GM18526 (cell line): ENCODE measurements around the gene CTDSP2.

Experiments used
- POLR2A ChIP-seq: IDR thresholded peaks from 3 replicates; pipeline ENCODE4 v1.6.1; 2011; ENCODE audit not compliant: insufficient read length; ENCODE audit errors: extremely low read depth

CTDSP2 gene

DNA sequence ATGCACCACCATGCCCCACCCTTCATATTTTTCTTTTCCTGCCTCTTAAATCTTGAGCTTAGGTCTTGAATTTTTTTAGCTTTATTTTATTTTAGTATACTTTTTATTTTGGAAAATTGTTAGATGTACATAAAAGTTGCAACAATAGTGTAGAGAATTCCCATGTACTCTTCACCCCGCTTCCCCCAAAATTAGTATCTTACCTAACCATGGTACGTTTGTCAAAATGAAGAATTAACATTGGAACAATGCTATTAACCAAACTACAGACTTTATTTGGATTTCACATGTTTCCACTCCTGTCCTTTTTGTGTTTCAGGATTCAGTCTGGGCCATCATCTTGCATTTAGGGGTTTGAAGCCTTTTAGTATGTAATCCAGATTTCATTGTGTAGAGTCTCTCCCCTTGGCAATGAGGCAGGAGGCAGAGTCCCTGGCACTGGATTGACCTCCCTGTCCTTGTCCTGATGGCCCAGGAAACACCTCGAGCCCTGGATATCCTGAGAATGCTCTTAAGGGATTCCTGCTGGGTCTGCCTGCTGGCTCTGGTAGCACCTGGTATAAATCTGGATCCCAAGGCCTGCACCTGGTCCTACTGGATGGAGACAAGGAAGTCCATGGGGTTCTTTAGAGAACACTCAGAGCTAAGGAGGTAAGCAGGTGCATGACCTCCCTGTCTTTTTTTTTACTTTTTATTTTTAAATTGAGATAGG, 19.9 kb upstream of the CTDSP2 start:
- no peak for TF ChIP-seq POLR2A

DNA sequence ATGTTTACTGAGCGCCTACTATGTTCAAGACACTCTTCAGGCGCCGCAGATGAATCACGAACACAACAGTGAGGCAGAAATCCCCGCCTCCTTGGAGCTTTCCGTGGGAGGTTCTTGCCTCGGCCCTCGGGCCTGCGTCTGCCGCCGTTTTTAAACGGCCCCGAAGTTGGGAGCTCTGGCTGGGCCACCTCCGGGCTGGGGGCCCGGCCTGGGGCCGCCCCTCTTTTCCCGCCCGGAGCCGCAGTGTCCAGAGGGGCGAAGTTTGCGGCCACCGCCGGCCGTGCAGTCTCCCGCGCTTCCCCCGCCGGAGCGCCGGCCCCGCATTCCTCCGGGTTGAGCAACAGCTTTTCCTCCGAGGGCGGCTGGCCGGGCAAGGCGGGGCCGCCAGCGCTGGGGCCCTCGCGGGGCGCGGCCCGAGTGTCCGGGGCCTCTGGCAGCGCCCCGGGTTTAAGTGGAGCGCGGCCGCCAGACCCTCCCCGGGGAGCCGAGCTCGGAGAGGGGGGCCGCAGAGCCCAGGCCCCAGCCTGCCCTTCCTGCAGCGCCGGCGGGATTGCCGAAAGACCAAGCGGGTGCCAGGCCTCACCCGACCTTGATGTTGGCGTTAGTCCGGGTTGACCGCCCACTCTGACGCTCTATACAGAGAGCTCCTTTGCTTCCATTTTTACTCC, 18.7 kb upstream of the CTDSP2 start:
- TF ChIP-seq POLR2A = no peak

DNA sequence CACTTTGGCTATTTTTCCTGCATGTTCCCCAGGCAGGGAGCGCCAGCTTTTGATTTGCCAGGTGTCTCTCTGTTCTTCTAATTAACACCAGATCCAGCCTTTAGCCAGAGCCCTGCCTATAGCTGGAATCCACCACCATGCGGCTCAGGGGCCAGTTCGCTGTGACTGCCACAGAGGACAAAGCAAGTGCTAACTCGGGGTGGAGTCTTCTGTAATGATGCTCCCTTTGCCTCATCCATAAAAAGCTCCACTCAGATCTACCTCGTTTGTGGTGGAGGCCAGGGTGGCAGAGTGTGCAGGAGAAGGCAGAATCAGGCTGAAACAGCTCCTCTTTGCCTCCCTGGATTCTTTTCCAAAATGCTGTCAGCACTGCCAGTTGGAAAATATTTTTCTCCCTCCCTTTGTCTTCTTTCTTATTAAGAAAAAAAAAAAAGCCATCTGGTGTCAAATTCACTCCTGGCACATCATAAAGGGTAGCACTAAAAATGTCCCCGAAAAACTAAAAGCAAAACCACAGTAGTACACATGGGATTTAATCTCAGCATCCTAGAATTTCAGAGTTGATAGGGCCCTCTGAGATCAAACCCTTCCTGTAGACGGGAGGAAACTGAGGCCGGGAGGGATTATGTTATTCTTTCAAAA, 18.0 kb upstream of the CTDSP2 start:
- no peak for TF ChIP-seq POLR2A

DNA sequence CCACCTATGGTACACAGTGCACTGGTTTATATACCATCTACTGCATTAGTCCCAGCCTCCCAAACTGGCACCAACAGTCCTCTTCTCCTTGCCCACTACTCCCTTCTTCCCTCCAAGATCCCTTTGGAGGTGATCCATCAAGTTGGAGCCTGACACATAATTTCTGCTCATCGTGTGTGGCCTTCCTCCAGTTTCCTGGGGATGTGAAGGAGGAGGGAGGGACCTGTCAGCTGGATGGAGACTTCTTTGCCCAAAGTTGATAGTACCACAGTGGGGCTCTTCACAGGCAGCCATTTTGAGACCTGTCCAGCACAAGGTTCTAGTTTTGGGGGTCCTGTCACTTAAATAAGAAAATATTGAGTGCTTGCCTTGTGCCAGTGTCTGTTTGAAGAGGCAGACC, 17.1 kb upstream of the CTDSP2 start:
- TF ChIP-seq POLR2A = no peak

DNA sequence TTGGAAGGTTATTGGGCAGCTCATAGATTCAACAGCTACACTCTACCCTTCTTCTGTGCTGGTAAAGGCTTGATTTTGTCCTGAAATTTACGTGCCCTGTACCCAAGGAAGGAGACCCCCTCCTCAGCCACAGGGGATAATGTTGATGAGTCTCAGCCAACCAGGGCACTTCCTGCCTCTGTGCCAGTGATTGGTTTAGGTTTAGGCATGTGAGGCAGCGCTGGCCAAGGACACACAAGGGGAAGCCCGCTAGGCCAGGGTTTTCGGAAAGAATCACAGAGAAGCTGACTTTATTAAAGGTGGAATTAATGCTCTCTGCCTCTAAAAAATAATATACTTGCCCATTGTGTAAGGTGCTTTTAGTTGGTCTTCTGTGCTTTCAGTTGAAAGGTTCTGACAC, 15.4 kb upstream of the CTDSP2 start:
- TF ChIP-seq POLR2A = no peak

DNA sequence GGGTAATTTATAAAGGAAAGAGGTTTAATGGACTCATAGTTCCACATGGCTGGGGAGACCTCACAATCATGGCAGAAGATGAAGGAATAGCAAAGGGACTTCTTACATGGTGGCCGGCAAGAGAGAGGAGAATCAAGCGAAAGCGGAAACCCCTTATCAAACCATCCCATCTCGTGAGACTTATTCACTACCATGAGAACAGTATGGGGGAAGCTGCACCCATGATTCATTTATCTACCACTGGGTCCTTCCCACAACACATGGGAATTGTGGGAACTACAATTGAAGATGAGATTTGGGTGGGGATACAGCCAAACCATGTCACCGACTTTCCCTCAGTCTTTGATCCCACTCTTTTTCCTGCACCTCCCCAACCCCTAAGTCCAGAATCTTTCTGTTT, 12.6 kb upstream of the CTDSP2 start:
- no peak for TF ChIP-seq POLR2A

DNA sequence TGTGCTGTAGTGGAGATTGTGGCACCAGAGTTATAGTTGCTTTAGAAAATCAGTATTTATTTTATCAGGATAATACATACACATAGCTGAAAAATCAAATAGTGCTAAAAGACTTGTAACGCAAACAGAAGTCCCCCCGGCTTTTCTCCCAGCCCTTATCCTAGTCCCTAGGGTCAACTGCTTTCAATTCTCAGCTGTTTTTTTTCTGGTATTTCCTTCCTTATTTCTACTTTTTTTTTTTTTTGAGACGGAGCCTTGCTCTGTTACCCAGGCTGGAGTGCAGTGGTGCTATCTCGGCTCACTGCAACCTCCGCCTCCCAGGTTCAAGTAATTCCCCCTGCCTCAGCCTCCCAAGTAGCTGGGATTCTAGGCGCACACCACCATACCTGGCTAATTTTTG, 8.4 kb upstream of the CTDSP2 start:
- no peak for TF ChIP-seq POLR2A

DNA sequence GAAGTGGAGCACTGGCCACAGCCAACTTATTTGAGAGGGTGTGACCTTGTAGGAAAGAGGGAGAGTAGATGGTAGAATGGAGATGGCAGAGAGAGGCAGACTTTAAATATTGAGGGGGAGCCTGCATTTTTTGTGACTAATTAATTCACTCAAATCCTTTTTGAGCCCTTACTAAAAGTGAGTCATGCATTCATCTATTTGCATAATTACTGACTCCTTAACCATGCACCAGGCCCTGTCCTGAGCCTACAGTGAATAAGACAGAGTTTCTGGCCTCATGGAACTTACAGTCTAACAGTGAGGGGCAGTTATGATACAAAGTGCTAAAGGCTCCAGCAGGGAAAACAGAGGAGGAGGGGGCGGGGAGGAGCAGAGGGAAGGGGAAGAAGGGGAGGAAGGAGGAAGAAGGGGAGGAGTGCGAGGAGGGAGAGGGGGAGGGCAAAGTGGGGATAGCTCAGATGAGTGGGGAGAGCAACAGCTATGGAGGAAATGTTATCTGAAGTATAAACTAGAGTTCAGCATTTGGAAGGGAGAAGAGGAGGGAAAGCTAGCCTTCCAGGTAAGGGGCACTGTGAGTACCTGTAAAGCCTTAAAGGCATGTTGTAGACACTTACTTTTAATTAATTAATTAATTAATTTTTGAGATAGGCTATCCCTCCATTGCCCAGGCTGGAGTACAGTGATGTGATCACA, 7.5 kb upstream of the CTDSP2 start:
- no peak for TF ChIP-seq POLR2A

DNA sequence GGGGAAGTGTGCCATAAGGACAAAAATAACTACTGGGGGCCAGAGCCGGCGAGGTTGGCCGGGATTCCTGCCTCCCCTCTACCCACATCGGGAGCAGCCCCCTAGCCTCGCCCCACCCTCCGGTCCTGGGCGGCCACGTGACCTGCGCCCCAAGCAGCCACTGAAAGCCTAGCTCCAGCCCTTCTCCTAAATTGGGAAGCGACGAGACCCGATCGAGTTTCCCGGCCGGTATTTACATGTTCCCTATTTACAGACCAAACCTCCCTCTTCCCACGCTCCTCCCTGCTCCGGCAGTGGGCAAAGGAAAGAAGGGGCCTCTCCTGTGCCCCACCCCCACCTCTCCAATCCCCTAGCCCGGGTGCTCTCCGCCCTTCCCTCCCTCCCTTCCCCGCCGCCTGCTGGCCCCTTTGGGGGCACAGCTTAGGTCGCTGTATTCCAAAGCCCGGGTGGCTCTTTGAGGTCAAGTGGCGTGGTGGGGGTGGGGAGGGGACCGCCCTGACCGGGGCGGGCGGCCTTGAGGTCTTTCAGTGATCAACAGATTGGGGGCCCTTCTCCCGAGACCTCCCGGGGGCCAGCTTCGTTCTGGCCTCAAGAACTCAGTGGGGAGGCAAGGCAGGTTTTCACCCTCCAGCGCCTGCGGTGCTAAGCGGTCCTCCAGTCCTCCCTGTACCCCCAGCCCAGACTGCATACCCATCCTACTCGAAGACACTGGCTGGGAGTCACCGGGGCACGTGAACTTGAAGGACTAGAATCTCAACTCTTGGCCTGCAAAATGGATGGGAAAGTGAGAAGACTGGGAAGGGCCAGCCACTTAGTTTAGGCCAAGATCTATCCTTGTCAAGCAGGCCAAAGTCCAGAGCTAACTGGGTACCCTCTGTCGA, 6.3 kb upstream of the CTDSP2 start:
- no peak for TF ChIP-seq POLR2A

DNA sequence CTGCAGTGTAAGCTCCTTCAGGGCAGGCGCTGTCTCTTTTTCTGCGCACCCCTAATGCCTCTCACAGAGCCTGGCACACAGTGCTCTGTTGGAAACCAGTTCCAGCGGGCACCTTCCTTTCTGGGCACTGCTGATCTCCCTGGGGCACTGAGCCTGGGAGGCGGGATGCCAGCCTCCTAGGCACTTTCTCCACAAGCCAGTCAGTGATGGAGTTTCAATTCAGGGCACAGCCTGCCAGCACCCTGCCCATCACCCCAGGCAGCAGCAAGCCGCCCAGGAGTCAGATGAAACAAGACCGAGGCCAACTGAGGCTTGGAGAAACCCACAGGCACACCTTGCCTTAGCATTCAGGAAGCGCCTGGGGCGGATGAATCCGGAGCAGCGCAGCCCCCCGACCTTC, 5.7 kb upstream of the CTDSP2 start:
- TF ChIP-seq POLR2A = no peak

DNA sequence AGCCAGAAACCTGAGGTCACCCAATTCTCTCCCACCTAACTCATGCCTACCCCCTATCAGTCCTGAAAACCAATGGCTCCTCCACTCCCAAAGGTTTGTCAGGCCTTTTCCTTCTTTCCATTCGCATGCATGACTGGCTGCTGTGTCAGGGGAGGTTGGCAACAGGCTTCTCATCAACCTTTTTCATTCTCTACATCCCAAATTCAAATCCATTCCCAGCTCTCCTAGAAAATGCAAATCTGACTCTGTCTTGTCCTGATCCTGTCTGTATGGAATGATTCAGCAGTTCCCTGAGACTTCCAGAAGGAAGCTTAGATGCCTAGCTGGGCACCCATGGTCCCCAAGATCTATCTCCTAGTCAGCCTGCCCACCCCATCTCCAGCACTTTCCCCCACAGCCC, 5.0 kb upstream of the CTDSP2 start:
- no peak for TF ChIP-seq POLR2A

DNA sequence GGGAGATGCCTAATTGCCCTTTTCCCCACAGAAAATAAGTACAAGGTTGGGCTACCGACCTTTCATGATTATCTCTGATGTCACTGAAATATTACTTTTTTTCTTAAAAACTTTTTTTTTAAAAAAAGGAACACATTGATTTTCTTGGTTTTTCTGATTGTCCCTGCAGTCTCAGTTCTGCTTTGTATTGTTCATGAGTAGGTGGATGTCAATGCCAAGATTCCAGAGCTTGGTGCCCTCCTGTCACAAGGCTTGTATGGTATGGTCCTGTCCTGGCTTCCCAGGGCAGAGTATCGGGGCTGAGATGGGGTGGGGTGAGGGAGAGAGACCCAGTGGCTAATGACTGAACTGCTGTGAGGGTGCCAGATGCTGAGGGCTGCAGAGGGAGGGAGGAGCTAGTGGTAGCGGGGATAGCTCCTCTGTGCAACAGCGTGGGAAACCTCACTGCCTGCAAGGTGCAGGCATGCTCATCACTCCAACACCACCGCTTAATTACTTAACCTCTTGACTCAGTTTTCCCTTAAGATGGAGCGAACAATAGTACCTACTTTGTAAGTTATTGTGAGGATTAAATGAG, 4.4 kb upstream of the CTDSP2 start:
- TF ChIP-seq POLR2A = no peak

DNA sequence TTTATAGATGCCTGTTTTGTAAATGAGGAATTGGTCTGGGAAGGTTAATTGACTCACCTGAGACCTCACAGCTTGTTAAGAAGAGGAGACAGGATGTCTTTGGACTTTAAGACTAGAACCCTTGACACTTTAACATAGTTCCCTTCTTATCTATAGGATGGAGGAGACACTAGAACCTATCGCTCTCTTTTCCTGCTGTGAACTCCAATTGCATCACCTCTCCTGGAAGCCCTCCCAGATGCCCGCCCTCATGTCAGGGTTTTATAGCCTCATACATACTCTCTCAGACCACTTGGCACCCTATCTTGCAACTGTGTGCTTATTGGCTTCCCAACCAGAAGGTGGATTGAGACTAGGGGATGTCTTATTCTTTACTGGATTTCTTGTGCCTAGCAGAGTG, 2.5 kb upstream of the CTDSP2 start:
- no peak for TF ChIP-seq POLR2A

DNA sequence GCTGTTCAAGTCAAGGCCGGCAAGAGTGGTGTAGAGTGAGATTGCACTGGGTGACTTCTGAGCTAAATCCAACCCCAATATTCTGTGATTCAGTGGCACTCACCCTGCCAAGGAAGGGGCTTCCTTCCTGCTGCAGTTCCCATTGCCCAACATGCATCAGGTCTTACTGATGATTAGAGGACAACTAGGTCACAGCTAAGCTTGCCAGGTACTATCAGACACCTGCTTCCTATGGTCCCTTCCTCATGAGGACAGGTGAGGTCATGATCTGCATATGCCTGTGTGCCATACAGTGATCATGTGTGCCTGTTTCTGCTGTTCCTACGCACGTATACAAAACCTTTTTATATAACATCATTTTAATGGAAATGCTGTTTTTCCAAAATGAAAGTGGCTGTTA, 1.7 kb upstream of the CTDSP2 start:
- no peak for TF ChIP-seq POLR2A

DNA sequence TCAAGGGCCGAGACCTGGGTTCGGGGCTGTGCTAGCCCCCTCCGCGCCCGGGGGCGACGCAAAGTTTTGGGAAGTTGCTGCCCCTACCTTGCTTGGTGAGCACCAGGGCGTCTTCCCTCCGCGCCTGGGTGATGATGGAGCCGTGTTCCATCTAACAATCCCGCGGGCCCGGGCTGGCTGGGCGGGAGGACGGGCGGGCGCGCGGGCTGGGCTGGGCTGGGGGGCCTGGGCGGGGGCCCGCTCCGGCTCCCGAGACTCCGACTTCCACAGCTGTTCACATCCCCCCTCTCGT, 298 bp downstream of the CTDSP2 start:
- no peak for TF ChIP-seq POLR2A
